Neural progenitor cell (in vitro differentiated cells): ENCODE results near the gene TFCP2L1.

Experiments
- CTCF ChIP-seq: fragments of 200-600 bp; sonication (generic); IDR thresholded peaks from 2 replicates; pipeline ENCODE4 v1.5.1; 2017; ENCODE audit warnings: antibody characterized with exemption, mild to moderate bottlenecking
- EZH2 ChIP-seq: fragments of 200-600 bp; sonication (generic); IDR thresholded peaks from 2 replicates; pipeline ENCODE4 v1.6.1; 2017; ENCODE audit warnings: antibody characterized with exemption, mild to moderate bottlenecking, moderate library complexity
- EZH2phosphoT487 ChIP-seq: fragments of 200-600 bp; sonication (generic); IDR thresholded peaks from 2 replicates; pipeline ENCODE4 v1.6.1; 2017; ENCODE audit warnings: antibody characterized with exemption

- no peak for TF ChIP-seq CTCF
- no peak for TF ChIP-seq EZH2
- TF ChIP-seq EZH2phosphoT487: no peak
Measured at GRCh38 chr2:121321476-121321875, 36.5 kb upstream of the TFCP2L1 start.
